ENCODE data around the gene YAE1.

Gene YAE1

GRCh38 chr7:39557222-39557621 is 9.0 kb upstream of the YAE1 start:
- no peak for DNase-seq

- DNase-seq: no peak
Measured at GRCh38 chr7:39557911-39558310, 8.3 kb upstream of the YAE1 start.

GRCh38 chr7:39560408-39560807 is 5.8 kb upstream of the YAE1 start:
- DNase-seq: no peak

GRCh38 chr7:39560997-39561396 is 5.2 kb upstream of the YAE1 start:
- DNase-seq: no peak

- no peak for DNase-seq
Measured at GRCh38 chr7:39565538-39565937, 666 bp upstream of the YAE1 start.

- no peak for DNase-seq
Measured at GRCh38 chr7:39567294-39567693, 1.1 kb downstream of the YAE1 start.

- DNase-seq: no peak
Measured at GRCh38 chr7:39574673-39575349, 8.6 kb downstream of the YAE1 start.

- DNase-seq: no peak
Measured at GRCh38 chr7:39577229-39577874, 11.1 kb downstream of the YAE1 start.

GRCh38 chr7:39580149-39580874 is 14.1 kb downstream of the YAE1 start:
- peak; percentile 75 for DNase-seq

GRCh38 chr7:39582536-39582935 is 16.3 kb downstream of the YAE1 start:
- DNase-seq: no peak

- no peak for DNase-seq
Measured at GRCh38 chr7:39583539-39583938, 17.3 kb downstream of the YAE1 start.

- DNase-seq: no peak
Measured at GRCh38 chr7:39587393-39587792, 21.2 kb downstream of the YAE1 start.

- no peak for DNase-seq
Measured at GRCh38 chr7:39588416-39588815, 22.2 kb downstream of the YAE1 start.

GRCh38 chr7:39589323-39590111 is 23.3 kb downstream of the YAE1 start:
- peak; percentile 64 for DNase-seq

- DNase-seq: no peak
Measured at GRCh38 chr7:39592586-39592985, 26.4 kb downstream of the YAE1 start.

GRCh38 chr7:39594988-39595620 is 28.9 kb downstream of the YAE1 start:
- DNase-seq: no peak

- DNase-seq: no peak
Measured at GRCh38 chr7:39602351-39602750, 36.1 kb downstream of the YAE1 start.

GRCh38 chr7:39603924-39604323 is 37.7 kb downstream of the YAE1 start:
- DNase-seq: no peak

- no peak for DNase-seq
Measured at GRCh38 chr7:39605087-39605486, 38.9 kb downstream of the YAE1 start.

- no peak for DNase-seq
Measured at GRCh38 chr7:39606352-39606751, 40.1 kb downstream of the YAE1 start.

- no peak for DNase-seq
Measured at GRCh38 chr7:39606941-39607340, 40.7 kb downstream of the YAE1 start.

GRCh38 chr7:39607865-39608264 is 41.7 kb downstream of the YAE1 start:
- no peak for DNase-seq

- no peak for DNase-seq
Measured at GRCh38 chr7:39608278-39608677, 42.1 kb downstream of the YAE1 start.

Measured in activated naive CD4-positive, alpha-beta T cell treated with Interleukin-2 at 50 U/mL for 16 hours (primary cell).